Gastroesophageal sphincter (tissue), 4 donors: ENCODE results near the gene FAM110D. TPM values are rescaled to one million over a fixed set of nuclear protein-coding genes. Genes with fewer than 3 reads are reported as not detected.

ENCODE experiments used
- ATAC-seq: fragments of 150-250 bp; one replicate; pipeline ENCODE4 v1.9.1; 2016; ENCODE audit warnings: mild to moderate bottlenecking, moderate library complexity
- H3K27ac ChIP-seq, 4 donors: fragments of 200-600 bp; sonication (generic) in 3 of 4; 1 replicate in 3 of 4; 2 replicates in 1 of 4; pipeline ENCODE4 v1.5.1; 2016 to 2019
- H3K27me3 ChIP-seq: fragments of 200-600 bp; sonication (generic); one replicate; pipeline ENCODE4 v1.5.1; 2019
- H3K36me3 ChIP-seq, 2 donors: fragments of 200-600 bp; sonication (generic); one replicate each; pipeline ENCODE4 v1.5.1; 2019; ENCODE audit warnings: control low read depth in 1 of 2
- H3K4me1 ChIP-seq, 3 donors: fragments of 200-600 bp; sonication (generic); 1 replicate in 2 of 3; 2 replicates in 1 of 3; pipeline ENCODE4 v1.5.1; 2016 to 2019; ENCODE audit warnings: control low read depth in 2 of 3
- H3K4me3 ChIP-seq, 2 donors: fragments of 200-600 bp; sonication (generic); one replicate each; pipeline ENCODE4 v1.5.1; 2019; ENCODE audit warnings: mild to moderate bottlenecking in 1 of 2, moderate library complexity in 1 of 2
- H3K9me3 ChIP-seq, 3 donors: fragments of 200-600 bp; sonication (generic); one replicate each; pipeline ENCODE4 v1.5.1; 2017 to 2019; ENCODE audit warnings: control low read depth in 2 of 3
- CTCF ChIP-seq, 4 experiments: fragments of 200-600 bp in 2 of 4; fragments of 450-650 bp in 2 of 4; sonication (generic) in 1 of 4; IDR thresholded peaks; one replicate each; pipeline ENCODE4 v1.5.1; 2017 to 2019; ENCODE audit warnings: antibody characterized with exemption in 4 of 4, mild to moderate bottlenecking in 2 of 4, moderate library complexity in 2 of 4
- EP300 ChIP-seq: sonication (generic); formaldehyde crosslinking; IDR thresholded peaks from one replicate; pipeline ENCODE4 v1.6.1; 2017; ENCODE audit warnings: antibody characterized with exemption, mild to moderate bottlenecking
- POLR2A ChIP-seq, 2 donors: fragments of 450-650 bp; IDR thresholded peaks; one replicate each; pipeline ENCODE4 v1.6.1; 2017; ENCODE audit warnings: antibody characterized with exemption in 2 of 2, mild to moderate bottlenecking in 2 of 2, moderate library complexity in 1 of 2
- POLR2AphosphoS5 ChIP-seq: sonication (generic); formaldehyde crosslinking; IDR thresholded peaks from one replicate; pipeline ENCODE4 v1.6.1; 2017; ENCODE audit warnings: antibody characterized with exemption
- WGBS, 2 donors: methylation state at CpG; one replicate each; pipeline ENCODE4 v1.1.5; 2018; ENCODE audit warnings: low coverage in 1 of 2; 5-methylcytosine and 5-hydroxymethylcytosine counted together
- total RNA-seq, 4 donors: library from RNA; depleted of rRNA; stranded (reverse); fragments of >200 nt; gene quantifications; one replicate each; pipeline ENCODE4 v1.1.0, GENCODE V29; 2016

The FAM110D gene
- total RNA-seq, 4 donors from 2014 or later: 3.4 to 12.5 (median 7.7) TPM

GRCh38 chr1:26154750-26155149 lies 4.1 kb upstream of the FAM110D start:
- Histone ChIP-seq H3K9me3 (no peaks in the 10 kb centered on the region), H3K36me3 (no peaks in the 10 kb centered on the region), H3K27ac (peak overlapping the region in 3 of 4 donors; percentile 48 to 66 (median 63)), H3K4me1 (no peaks in the 10 kb centered on the region), H3K4me3 (peak overlapping the region in 1 of 2 donors; percentile 8), H3K27me3 (peaks cover 69% of the 10 kb centered on the region)
- ATAC-seq: no peak
- no peak for TF ChIP-seq POLR2AphosphoS5
- no peak for TF ChIP-seq EP300
- 36 to 72% methylated on average over 6 to 7 of the region's 9 CpGs for WGBS, 2 donors

- 42 to 75% methylated on average over 5 to 6 of the region's 21 CpGs for WGBS, 2 donors
- TF ChIP-seq CTCF (IDR thresholded peaks at IDR 0.05) (no peak), POLR2AphosphoS5 (peak; percentile 50)
- Histone ChIP-seq H3K27me3 (peaks cover 61% of the 10 kb centered on the region), H3K4me3 (peak overlapping the region in 1 of 2 donors; percentile 41), H3K4me1 (peaks cover 0 to 2% (median 0%) of the 10 kb centered on the region in 3 donors), H3K36me3 (no peaks in the 10 kb centered on the region), H3K27ac (peak overlapping the region in 3 of 4 donors; percentile 49 to 66 (median 63)), H3K9me3 (no peaks in the 10 kb centered on the region)
- peak; percentile 54 for ATAC-seq
Observed at GRCh38 chr1:26155370-26156284, 3.3 kb upstream of the FAM110D start.

GRCh38 chr1:26156285-26157038 lies 2.4 kb upstream of the FAM110D start:
- Histone ChIP-seq H3K27ac (peak overlapping the region in 3 of 4 donors; percentile 49 to 66 (median 63)), H3K4me3 (peak overlapping the region in 1 of 2 donors; percentile 41)
- ATAC-seq: peak; percentile 14

GRCh38 chr1:26158271-26158907 lies 490 bp upstream of the FAM110D start:
- peak overlapping the region in 1 of 2 donors; percentile 56 for H3K4me3 ChIP-seq

More at GRCh38 chr1:26156285-26157038, 2.4 kb upstream of the FAM110D start:
- TF ChIP-seq CTCF (IDR thresholded peaks at IDR 0.05) (no peak), POLR2AphosphoS5 (no peak), EP300 (no peak), POLR2A (IDR thresholded peaks at IDR 0.05) (no peak)
- WGBS, 2 donors: 42 to 47% methylated on average over 2 to 4 of the region's 12 CpGs
- Histone ChIP-seq H3K27me3 (peaks cover 58% of the 10 kb centered on the region), H3K9me3 (no peaks in the 10 kb centered on the region), H3K36me3 (no peaks in the 10 kb centered on the region), H3K4me1 (peaks cover 0 to 10% (median 5%) of the 10 kb centered on the region in 3 donors)

More at GRCh38 chr1:26158271-26158907, 490 bp upstream of the FAM110D start:
- ATAC-seq: no peak
- WGBS, 2 donors: 40% methylated on average over 1 of the region's 5 CpGs; no CpG with 5 or more reads in 1 of the 2 donors
- H3K9me3 ChIP-seq: no peaks in the 10 kb centered on the region
- H3K4me1 ChIP-seq: peaks cover 0 to 19% (median 6%) of the 10 kb centered on the region in 3 donors
- no peaks in the 10 kb centered on the region for H3K36me3 ChIP-seq
- H3K27ac ChIP-seq: peak overlapping the region in 3 of 4 donors; percentile 38 to 54 (median 50)
- TF ChIP-seq CTCF (IDR thresholded peaks at IDR 0.05) (no peak), EP300 (no peak), POLR2AphosphoS5 (no peak), POLR2A (IDR thresholded peaks at IDR 0.05) (no peak)
- H3K27me3 ChIP-seq: peaks cover 54% of the 10 kb centered on the region
